Panc1 (cell line): ENCODE data around the gene HLTF.

Experiments
- CTCF ChIP-seq: fragments of 450-650 bp; IDR thresholded peaks from 2 replicates; pipeline ENCODE4 v1.5.1; 2017; ENCODE audit warnings: mild to moderate bottlenecking
- POLR2AphosphoS5 ChIP-seq: IDR thresholded peaks from 2 replicates; pipeline ENCODE4 v1.6.1; 2012; ENCODE audit warnings: mild to moderate bottlenecking, low read depth, low read length, moderate library complexity

GRCh38 chr3:149042789-149043386 is 43.4 kb downstream of the HLTF start:
- TF ChIP-seq CTCF (no peak), POLR2AphosphoS5 (no peak)
